WERI-Rb-1 (cell line): Measurements from ENCODE around the gene MTHFD2.

ENCODE experiments used
- DNase-seq: peaks from one replicate; pipeline ENCODE4 v3.0.0-alpha.2; 2020
- H3K27ac ChIP-seq: fragments of 250-450 bp; sonication (Bioruptor Pico); 2 replicates; pipeline ENCODE4 v1.5.1; 2020; ENCODE audit warnings: mild to moderate bottlenecking, moderate library complexity
- H3K27me3 ChIP-seq: fragments of 250-450 bp; sonication (Bioruptor Pico); 2 replicates; pipeline ENCODE4 v1.5.1; 2021; ENCODE audit warnings: mild to moderate bottlenecking, low read depth, moderate library complexity; ENCODE audit not compliant: insufficient read depth, severe bottlenecking
- H3K36me3 ChIP-seq: fragments of 250-450 bp; sonication (Bioruptor Pico); 2 replicates; pipeline ENCODE4 v1.5.1; 2020; ENCODE audit warnings: mild to moderate bottlenecking, moderate library complexity
- H3K4me3 ChIP-seq: 2 replicates; pipeline ENCODE4 v1.5.1; 2011; ENCODE audit warnings: low read depth, mild to moderate bottlenecking, control low read depth, low read length
- H3K9me3 ChIP-seq: fragments of 250-450 bp; sonication (Bioruptor Pico); 2 replicates; pipeline ENCODE4 v1.5.1; 2021; ENCODE audit warnings: mild to moderate bottlenecking, moderate library complexity; ENCODE audit not compliant: severe bottlenecking
- CTCF ChIP-seq: IDR thresholded peaks from 2 replicates; pipeline ENCODE4 v1.5.1; 2011; ENCODE audit warnings: low read depth, mild to moderate bottlenecking, control low read depth, inconsistent platforms, low read length

MTHFD2 gene

GRCh38 chr2:74233648-74234047, 35.2 kb downstream of the MTHFD2 start:
- no peaks in the 10 kb centered on the region for H3K27me3 ChIP-seq
- H3K9me3 ChIP-seq = no peaks in the 10 kb centered on the region
- TF ChIP-seq CTCF = no peak
- H3K4me3 ChIP-seq = no peak overlapping the region
- no peak for DNase-seq
- H3K36me3 ChIP-seq = no peaks in the 10 kb centered on the region
- no peak overlapping the region for H3K27ac ChIP-seq

GRCh38 chr2:74235041-74235440, 36.6 kb downstream of the MTHFD2 start:
- no peaks in the 10 kb centered on the region for H3K36me3 ChIP-seq
- no peak for TF ChIP-seq CTCF
- H3K9me3 ChIP-seq = no peaks in the 10 kb centered on the region
- no peaks in the 10 kb centered on the region for H3K27me3 ChIP-seq
- H3K27ac ChIP-seq = no peak overlapping the region
- no peak overlapping the region for H3K4me3 ChIP-seq
- DNase-seq = no peak

- no peaks in the 10 kb centered on the region for H3K36me3 ChIP-seq
- H3K27me3 ChIP-seq = no peaks in the 10 kb centered on the region
- no peak for DNase-seq
- H3K27ac ChIP-seq = no peak overlapping the region
- H3K4me3 ChIP-seq = no peak overlapping the region
- H3K9me3 ChIP-seq = no peaks in the 10 kb centered on the region
- no peak for TF ChIP-seq CTCF
Measured at GRCh38 chr2:74238879-74239278, 40.5 kb downstream of the MTHFD2 start.

- Histone ChIP-seq H3K27ac (no peak overlapping the region), H3K4me3 (no peak overlapping the region), H3K9me3 (no peaks in the 10 kb centered on the region), H3K36me3 (no peaks in the 10 kb centered on the region), H3K27me3 (no peaks in the 10 kb centered on the region)
- no peak for DNase-seq
- no peak for TF ChIP-seq CTCF
Measured at GRCh38 chr2:74239346-74239745, 40.9 kb downstream of the MTHFD2 start.

- Histone ChIP-seq H3K27ac (no peak overlapping the region), H3K27me3 (no peaks in the 10 kb centered on the region), H3K4me3 (no peak overlapping the region), H3K36me3 (no peaks in the 10 kb centered on the region; the same call in 1 of the 2 replicates), H3K9me3 (no peaks in the 10 kb centered on the region)
- DNase-seq = no peak
- TF ChIP-seq CTCF = no peak
Measured at GRCh38 chr2:74242354-74243071, 44.1 kb downstream of the MTHFD2 start.

- Histone ChIP-seq H3K27ac (no peak overlapping the region), H3K36me3 (no peaks in the 10 kb centered on the region; the same call in none of the 2 replicates), H3K27me3 (no peaks in the 10 kb centered on the region), H3K4me3 (no peak overlapping the region), H3K9me3 (no peaks in the 10 kb centered on the region)
- no peak for DNase-seq
- TF ChIP-seq CTCF = no peak
Measured at GRCh38 chr2:74244286-74244685, 45.9 kb downstream of the MTHFD2 start.
